OCI-LY7 (cell line): Measurements from ENCODE around the gene ZNF689.

Experiments used
- EZH2phosphoT487 ChIP-seq: fragments of 200-600 bp; sonication (generic); IDR thresholded peaks from 2 replicates; pipeline ENCODE4 v1.6.1; 2018; ENCODE audit warnings: low read depth, borderline replicate concordance, mild to moderate bottlenecking, mixed run types, antibody characterized with exemption, low read length, moderate library complexity, mixed read lengths
- TF ChIP-seq, protein P1 (sequence below): fragments of 200-600 bp; sonication (generic); conservative IDR thresholded peaks from 2 replicates; pipeline ENCODE4 v1.5.1; 2014; ENCODE audit warnings: mild to moderate bottlenecking, antibody characterized with exemption, low read length, moderate library complexity, mixed read lengths

DNA sequence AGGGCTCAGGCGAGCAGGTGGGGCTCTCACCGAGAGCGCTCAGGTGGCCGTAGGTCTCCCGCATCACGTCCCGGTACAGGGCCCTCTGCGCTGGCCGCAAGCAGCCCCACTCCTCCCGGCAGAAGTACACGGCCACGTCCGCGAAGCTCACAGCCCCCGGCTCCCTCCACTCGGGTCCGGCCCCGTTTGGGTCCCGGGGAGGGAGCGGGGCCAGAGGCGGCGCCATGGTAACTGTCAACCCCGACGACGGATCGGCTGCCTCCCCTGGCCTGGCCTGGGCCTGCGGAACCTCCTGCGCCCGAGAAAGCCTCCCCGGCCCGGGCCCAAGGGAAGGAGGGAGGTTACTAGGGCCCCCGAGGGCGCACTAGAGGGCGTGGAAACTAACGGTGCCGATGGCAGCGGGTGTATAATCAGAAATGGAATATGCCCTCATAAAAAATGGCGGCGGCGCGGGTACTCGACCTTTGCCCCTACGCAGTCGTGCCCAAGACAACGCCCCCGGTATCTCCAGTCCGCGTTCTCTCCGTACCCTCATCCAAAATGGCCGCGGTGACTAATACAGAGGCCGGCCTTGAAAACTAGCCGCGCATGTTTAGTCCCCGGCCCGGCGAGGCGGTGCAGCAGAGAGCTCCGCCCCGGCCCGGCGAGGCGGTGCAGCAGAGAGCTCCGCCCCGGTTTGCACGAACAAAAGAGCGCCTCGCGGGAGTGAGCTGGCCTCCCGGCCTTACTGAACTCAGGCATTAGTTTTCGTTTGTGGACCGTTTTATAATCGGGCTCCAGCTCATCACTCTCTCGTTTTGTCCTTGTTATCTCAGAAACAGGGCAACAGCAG, 52.0 kb downstream of the ZNF689 start, which contains the start of gene ZNF764:
- no peak for TF ChIP-seq EZH2phosphoT487
- TF ChIP-seq, protein P1, sequence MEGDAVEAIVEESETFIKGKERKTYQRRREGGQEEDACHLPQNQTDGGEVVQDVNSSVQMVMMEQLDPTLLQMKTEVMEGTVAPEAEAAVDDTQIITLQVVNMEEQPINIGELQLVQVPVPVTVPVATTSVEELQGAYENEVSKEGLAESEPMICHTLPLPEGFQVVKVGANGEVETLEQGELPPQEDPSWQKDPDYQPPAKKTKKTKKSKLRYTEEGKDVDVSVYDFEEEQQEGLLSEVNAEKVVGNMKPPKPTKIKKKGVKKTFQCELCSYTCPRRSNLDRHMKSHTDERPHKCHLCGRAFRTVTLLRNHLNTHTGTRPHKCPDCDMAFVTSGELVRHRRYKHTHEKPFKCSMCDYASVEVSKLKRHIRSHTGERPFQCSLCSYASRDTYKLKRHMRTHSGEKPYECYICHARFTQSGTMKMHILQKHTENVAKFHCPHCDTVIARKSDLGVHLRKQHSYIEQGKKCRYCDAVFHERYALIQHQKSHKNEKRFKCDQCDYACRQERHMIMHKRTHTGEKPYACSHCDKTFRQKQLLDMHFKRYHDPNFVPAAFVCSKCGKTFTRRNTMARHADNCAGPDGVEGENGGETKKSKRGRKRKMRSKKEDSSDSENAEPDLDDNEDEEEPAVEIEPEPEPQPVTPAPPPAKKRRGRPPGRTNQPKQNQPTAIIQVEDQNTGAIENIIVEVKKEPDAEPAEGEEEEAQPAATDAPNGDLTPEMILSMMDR, result peak; percentile 50
